H1 (cell line): Measurements from ENCODE around the gene BRD4. TPM values are rescaled to one million over a fixed set of nuclear protein-coding genes. Genes with fewer than 3 reads are reported as not detected.

Experiments
- ATF3 ChIP-seq: IDR thresholded peaks from 2 replicates; pipeline ENCODE4 v1.6.1; 2011; ENCODE audit warnings: low read depth, mild to moderate bottlenecking, low read length; ENCODE audit not compliant: insufficient read depth
- BCL11A ChIP-seq, 2 experiments: IDR thresholded peaks; one replicate each; pipeline ENCODE4 v1.6.1; 2011; ENCODE audit warnings: low read depth in 2 of 2, low read length in 2 of 2, mild to moderate bottlenecking in 2 of 2
- BRCA1 ChIP-seq: IDR thresholded peaks from 2 replicates; pipeline ENCODE4 v1.6.1; 2012; ENCODE audit warnings: low read depth, low read length, improper control_type of control experiment
- CHD7 ChIP-seq: fragments of 300-600 bp; sonication (generic); IDR thresholded peaks from 2 replicates; pipeline ENCODE4 v1.7.1; 2012; ENCODE audit warnings: low read length, moderate library complexity, mild to moderate bottlenecking, inconsistent platforms; ENCODE audit not compliant: insufficient replicate concordance
- CREB1 ChIP-seq: IDR thresholded peaks from 2 replicates; pipeline ENCODE4 v1.6.1; 2012; ENCODE audit warnings: inconsistent platforms
- E2F6 ChIP-seq: IDR thresholded peaks from 2 replicates; pipeline ENCODE4 v1.6.1; 2012; ENCODE audit warnings: inconsistent platforms
- JUND ChIP-seq: IDR thresholded peaks from 2 replicates; pipeline ENCODE4 v1.6.1; 2011; ENCODE audit warnings: mild to moderate bottlenecking, improper control_type of control experiment, low read length
- KDM1A ChIP-seq: fragments of 200-600, 300-600 bp; sonication (generic); IDR thresholded peaks from 2 replicates; pipeline ENCODE4 v1.7.1; 2016; ENCODE audit warnings: mild to moderate bottlenecking, low read length, borderline replicate concordance
- RBBP5 ChIP-seq: IDR thresholded peaks from 2 replicates; pipeline ENCODE4 v1.7.1; 2012; ENCODE audit warnings: low read depth, mild to moderate bottlenecking, inconsistent platforms, low read length, moderate library complexity, borderline replicate concordance
- SIRT6 ChIP-seq: IDR thresholded peaks from one replicate; pipeline ENCODE4 v1.7.1; 2012; ENCODE audit warnings: low read length, inconsistent platforms
- polyA plus RNA-seq, 7 experiments: library from polyadenylated mRNA; depleted of rRNA in 3 of 7; stranded (reverse) in 5 of 7; unstranded in 2 of 7; fragments of >200 nt in 5 of 7; fragments of 200-250 nt in 2 of 7; gene quantifications; 1 replicate in 5 of 7; 2 replicates in 1 of 7; 4 replicates in 1 of 7; pipeline versions ENCODE4 v1.2.1 to v1.2.3, GENCODE V29; 2011 to 2013; ENCODE audit warnings: missing spikeins in 2 of 7, mixed read lengths in 2 of 7
- total RNA-seq: library from RNA; stranded (reverse); fragmentation: NEBNext Ultra II Directional; extraction: Animal tissue kit (Norgen Biotek cat#: 25700); gene quantifications from 2 replicates; pipeline ENCODE4 v1.2.1, GENCODE V29; 2021

The BRD4 gene
- total and polyA plus RNA-seq, 2 of the 8 experiments (the other 6 are each of a cell fraction or from before 2014, with no cell fraction given): 14.1 to 146 TPM

- no peak for TF ChIP-seq CHD7
- TF ChIP-seq ATF3: no peak
- no peak for TF ChIP-seq SIRT6
- no peak for TF ChIP-seq RBBP5
- TF ChIP-seq BRCA1: no peak
- no peak for TF ChIP-seq JUND
- TF ChIP-seq CREB1: no peak
- no peak for TF ChIP-seq E2F6
- no peak for TF ChIP-seq BCL11A (IDR thresholded peaks at IDR 0.05; ENCODE audit: low read depth in 2 of 2, low read length in 2 of 2)
- TF ChIP-seq KDM1A: no peak
Observed at GRCh38 chr19:15285896-15286591, 46.3 kb downstream of the BRD4 start (continued).
